ENCODE measurements around the gene TK1. TPM values are rescaled to one million over a fixed set of nuclear protein-coding genes. Genes with fewer than 3 reads are reported as not detected.

The TK1 gene
- polyA plus RNA-seq, 1 of the 3 experiments (the other 2 are of a cell fraction), result 112 TPM

GRCh38 chr17:78224231-78225087, 37.6 kb upstream of the TK1 start:
- Histone ChIP-seq H3K4me2 (peak overlapping the region; percentile 38; the same call in 1 of the 2 replicates), H3K4me3 (ENCODE audit: low read depth in 2 of 2, low read length in 1 of 2) (no peak overlapping the region), H3K27ac (ENCODE audit: low read depth in 2 of 2, low read length in 1 of 2) (peak overlapping the region; percentile 24 to 98; a peak in 3 of 4 replicates), H3K27me3 (ENCODE audit: insufficient read depth) (no peaks in the 10 kb centered on the region), H2AFZ (ENCODE audit: low read depth) (peak overlapping the region; percentile 73), H3K4me1 (ENCODE audit: control insufficient read depth in 1 of 2, insufficient read depth in 2 of 2, low read depth in 1 of 2, low read length in 1 of 2) (peaks cover 8 to 50% of the 10 kb centered on the region in 2 experiments; a peak in 3 of 4 replicates), H3K36me3 (replicated peaks in 1 of 2; ENCODE audit: control insufficient read depth in 1 of 2, insufficient read depth in 2 of 2, low read length in 1 of 2) (peaks cover 5 to 6% of the 10 kb centered on the region in 2 experiments), H4K20me1 (ENCODE audit: insufficient read depth) (peaks cover under 1% of the 10 kb centered on the region; the same call in 1 of the 2 replicates), H3K9me3 (no peaks in the 10 kb centered on the region), H3K9me2 (no peaks in the 10 kb centered on the region), H3K79me2 (ENCODE audit: insufficient read depth) (peaks cover 22% of the 10 kb centered on the region; the same call in 1 of the 2 replicates), H3F3A (replicated peaks; ENCODE audit: insufficient read depth) (peaks cover 35% of the 10 kb centered on the region), H3K9ac (no peak overlapping the region)
- WGBS (ENCODE audit: low lambda C conversion rate), result 61% methylated on average over 25 of the region's 27 CpGs
- peak; percentile 89 for DNase-seq
- TF ChIP-seq RAD21 (IDR thresholded peaks at IDR 0.05; ENCODE audit: low read length) (peak; percentile 37), GATA2 (CRISPR knock-in tag; IDR thresholded peaks at IDR 0.05) (peak; percentile 45; the same call in 1 of the 2 replicates), MXI1 (IDR thresholded peaks at IDR 0.05; ENCODE audit: low read depth, low read length) (peak; percentile 98), CHD2 (IDR thresholded peaks at IDR 0.05; ENCODE audit: low read length, partially characterized antibody) (peak; percentile 66), RCOR1 (IDR thresholded peaks at IDR 0.05; ENCODE audit: low read length) (peak; percentile 22), EZH2phosphoT487 (IDR thresholded peaks at IDR 0.05; ENCODE audit: borderline replicate concordance, low read depth) (no peak), SMC3 (IDR thresholded peaks at IDR 0.05; ENCODE audit: low read depth, low read length) (no peak), USF2 (IDR thresholded peaks at IDR 0.05; ENCODE audit: borderline replicate concordance, low read depth, low read length) (no peak), GABPA (IDR thresholded peaks at IDR 0.05; ENCODE audit: low read depth) (no peak), RFX5 (IDR thresholded peaks at IDR 0.05; ENCODE audit: low read length) (peak; percentile 4; the same call in 1 of the 2 replicates), FOXJ3 (CRISPR knock-in tag; IDR thresholded peaks at IDR 0.05) (peak; percentile 65), SIN3A (IDR thresholded peaks at IDR 0.05; ENCODE audit: borderline replicate concordance, low read depth, low read length) (peak; percentile 37; the same call in 1 of the 2 replicates), NRF1 (IDR thresholded peaks at IDR 0.05; ENCODE audit: low read depth, low read length) (no peak), POLR2AphosphoS5 (IDR thresholded peaks at IDR 0.05; ENCODE audit: low read depth, low read length) (no peak; the same call in 1 of the 2 replicates), EP300 (IDR thresholded peaks at IDR 0.05; ENCODE audit: borderline replicate concordance in 1 of 2, low read depth in 1 of 2, low read length in 1 of 2) (peak in 1 of 2 experiments; percentile 46; a peak in 1 of 4 replicates)
- TF ChIP-seq, protein P1, sequence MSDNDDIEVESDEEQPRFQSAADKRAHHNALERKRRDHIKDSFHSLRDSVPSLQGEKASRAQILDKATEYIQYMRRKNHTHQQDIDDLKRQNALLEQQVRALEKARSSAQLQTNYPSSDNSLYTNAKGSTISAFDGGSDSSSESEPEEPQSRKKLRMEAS (IDR thresholded peaks at IDR 0.05; ENCODE audit: low read depth), result no peak
- POLR2A ChIA-PET, result interaction anchor here (0.5 to 3.5 kb wide), 9 partner anchors 12 to 202 kb away, joined by 3 to 16 read pairs (median 4); no protein-coding TSS in a partner anchor
- CTCF ChIA-PET, result interaction anchor here (0.9 to 13.9 kb wide), 12 partner anchors 24 to 211 kb away, joined by 3 to 196 read pairs (median 4); partner anchors contain the start of genes AFMID and TK1

Data from SK-N-SH (cell line).